GM21529 (cell line): ENCODE measurements around the gene LRP2BP.
A peak's percentile ranks its signal among the peaks of the same experiment; 100 is the strongest.

Experiments
- ATAC-seq: cut with Tn5 transposase; IDR thresholded peaks from one replicate; pipeline ENCODE4 v1.9.1; 2021; ENCODE audit not compliant: unreplicated experiment

LRP2BP gene

GRCh38 chr4:185395956-185396723, 416 bp upstream of the LRP2BP start:
- peak; percentile 78 for ATAC-seq

GRCh38 chr4:185394568-185395237, 1.0 kb downstream of the LRP2BP start:
- no peak for ATAC-seq

GRCh38 chr4:185392156-185392555, 3.6 kb downstream of the LRP2BP start:
- ATAC-seq, result no peak

GRCh38 chr4:185390941-185391340, 4.8 kb downstream of the LRP2BP start:
- ATAC-seq, result no peak

GRCh38 chr4:185387957-185388356, 7.8 kb downstream of the LRP2BP start:
- no peak for ATAC-seq

- no peak for ATAC-seq
These were observed 10.8 kb downstream of the LRP2BP start for GRCh38 chr4:185384930-185385331.

GRCh38 chr4:185384061-185384460, 11.7 kb downstream of the LRP2BP start:
- no peak for ATAC-seq

- ATAC-seq, result no peak
These were observed 12.3 kb downstream of the LRP2BP start for GRCh38 chr4:185383451-185383850.

- ATAC-seq, result no peak
These were observed 13.0 kb downstream of the LRP2BP start for GRCh38 chr4:185382754-185383153.

- ATAC-seq, result no peak
These were observed 14.2 kb downstream of the LRP2BP start for GRCh38 chr4:185381288-185382196.

GRCh38 chr4:185380320-185380719, 15.4 kb downstream of the LRP2BP start:
- ATAC-seq, result no peak

GRCh38 chr4:185379326-185380295, 16.1 kb downstream of the LRP2BP start:
- ATAC-seq, result no peak

GRCh38 chr4:185378264-185378663, 17.5 kb downstream of the LRP2BP start:
- no peak for ATAC-seq

GRCh38 chr4:185374573-185374972, 21.2 kb downstream of the LRP2BP start:
- ATAC-seq, result no peak

- ATAC-seq, result no peak
These were observed 21.7 kb downstream of the LRP2BP start for GRCh38 chr4:185374027-185374426.

GRCh38 chr4:185371702-185372101, 24.0 kb downstream of the LRP2BP start:
- ATAC-seq, result no peak

GRCh38 chr4:185370268-185370949, 25.3 kb downstream of the LRP2BP start:
- ATAC-seq, result no peak

- ATAC-seq, result no peak
These were observed 26.0 kb downstream of the LRP2BP start for GRCh38 chr4:185369731-185370130.

- ATAC-seq, result no peak
These were observed 30.8 kb downstream of the LRP2BP start for GRCh38 chr4:185364886-185365285.

GRCh38 chr4:185363251-185363650, 32.5 kb downstream of the LRP2BP start:
- ATAC-seq, result no peak
